Measurements from ENCODE around the gene ETS1.

ETS1 gene

GRCh38 chr11:128594226-128594625, 6.9 kb upstream of the ETS1 start:
- no peak for DNase-seq (ENCODE audit: low read depth)

- no peak for DNase-seq (ENCODE audit: low read depth)
Measured at GRCh38 chr11:128593281-128593680, 5.9 kb upstream of the ETS1 start.

- DNase-seq (ENCODE audit: low read depth) = no peak
Measured at GRCh38 chr11:128592454-128592853, 5.1 kb upstream of the ETS1 start.

GRCh38 chr11:128590587-128590986, 3.2 kb upstream of the ETS1 start:
- DNase-seq (ENCODE audit: low read depth) = no peak

GRCh38 chr11:128589998-128590397, 2.6 kb upstream of the ETS1 start:
- no peak for DNase-seq (ENCODE audit: low read depth)

- no peak for DNase-seq (ENCODE audit: low read depth)
Measured at GRCh38 chr11:128588093-128588492, 735 bp upstream of the ETS1 start.

GRCh38 chr11:128586689-128587088, 669 bp downstream of the ETS1 start:
- DNase-seq (ENCODE audit: low read depth) = no peak

- no peak for DNase-seq (ENCODE audit: low read depth)
Measured at GRCh38 chr11:128585498-128586238, 1.7 kb downstream of the ETS1 start.

GRCh38 chr11:128584253-128584652, 3.1 kb downstream of the ETS1 start:
- no peak for DNase-seq (ENCODE audit: low read depth)

GRCh38 chr11:128582496-128583366, 4.6 kb downstream of the ETS1 start:
- DNase-seq (ENCODE audit: low read depth) = peak; percentile 89

- DNase-seq (ENCODE audit: low read depth) = no peak
Measured at GRCh38 chr11:128581561-128582272, 5.6 kb downstream of the ETS1 start.

GRCh38 chr11:128580612-128581011, 6.7 kb downstream of the ETS1 start:
- no peak for DNase-seq (ENCODE audit: low read depth)

GRCh38 chr11:128579798-128580504, 7.4 kb downstream of the ETS1 start:
- no peak for DNase-seq (ENCODE audit: low read depth)

- no peak for DNase-seq (ENCODE audit: low read depth)
Measured at GRCh38 chr11:128576555-128576954, 10.8 kb downstream of the ETS1 start.

- DNase-seq (ENCODE audit: low read depth) = no peak
Measured at GRCh38 chr11:128575961-128576350, 11.4 kb downstream of the ETS1 start.

- no peak for DNase-seq (ENCODE audit: low read depth)
Measured at GRCh38 chr11:128575174-128575960, 12.0 kb downstream of the ETS1 start.

- DNase-seq (ENCODE audit: low read depth) = no peak
Measured at GRCh38 chr11:128574576-128575011, 12.8 kb downstream of the ETS1 start.

- DNase-seq (ENCODE audit: low read depth) = no peak
Measured at GRCh38 chr11:128573638-128574037, 13.7 kb downstream of the ETS1 start.

GRCh38 chr11:128572965-128573364, 14.4 kb downstream of the ETS1 start:
- DNase-seq (ENCODE audit: low read depth) = no peak

GRCh38 chr11:128570632-128571031, 16.7 kb downstream of the ETS1 start:
- DNase-seq (ENCODE audit: low read depth) = no peak

- DNase-seq (ENCODE audit: low read depth) = no peak
Measured at GRCh38 chr11:128569291-128569690, 18.1 kb downstream of the ETS1 start.

Data from stromal cell of bone marrow (primary cell).